NT2/D1 (cell line): ENCODE measurements around the gene UFC1.

Source experiments
- SUZ12 ChIP-seq: IDR thresholded peaks from 2 replicates; pipeline ENCODE4 v1.6.1; 2011; ENCODE audit not compliant: insufficient read length, insufficient read depth; ENCODE audit errors: extremely low read depth
- YY1 ChIP-seq: IDR thresholded peaks from 2 replicates; pipeline ENCODE4 v1.6.1; 2011; ENCODE audit not compliant: insufficient read length, insufficient read depth
- ZNF274 ChIP-seq: IDR thresholded peaks from 2 replicates; pipeline ENCODE4 v1.6.1; 2011; ENCODE audit warnings: mild to moderate bottlenecking, low read depth, low read length

DNA sequence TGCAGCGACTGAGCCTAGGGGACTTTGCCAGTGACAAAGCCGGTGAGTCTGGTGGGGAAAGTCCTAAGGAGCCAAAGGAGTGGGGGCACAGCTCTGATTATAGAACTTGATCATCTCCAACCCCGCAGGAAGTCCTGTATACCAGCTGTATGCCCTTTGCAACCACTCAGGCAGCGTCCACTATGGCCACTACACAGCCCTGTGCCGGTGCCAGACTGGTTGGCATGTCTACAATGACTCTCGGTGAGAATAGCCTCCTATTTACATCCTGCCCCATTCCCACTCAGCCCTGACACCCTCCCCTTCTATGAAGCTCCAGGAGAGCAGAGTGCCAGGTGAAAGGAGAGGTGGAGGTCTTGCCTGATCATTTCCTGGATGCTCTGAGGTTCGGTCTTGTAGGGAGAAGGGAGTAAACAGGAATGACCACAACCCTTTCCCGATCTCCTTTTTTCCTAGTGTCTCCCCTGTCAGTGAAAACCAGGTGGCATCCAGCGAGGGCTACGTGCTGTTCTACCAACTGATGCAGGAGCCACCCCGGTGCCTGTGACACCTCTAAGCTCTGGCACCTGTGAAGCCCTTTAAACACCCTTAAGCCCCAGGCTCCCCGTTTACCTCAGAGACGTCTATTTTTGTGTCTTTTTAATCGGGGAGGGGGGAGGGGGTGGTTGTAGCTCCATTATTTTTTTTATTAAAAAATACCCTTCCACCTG lies 11.3 kb downstream of the UFC1 start:
- TF ChIP-seq SUZ12, result no peak
- no peak for TF ChIP-seq ZNF274
- TF ChIP-seq YY1, result no peak
